Neural cell (in vitro differentiated cells): ENCODE results near the gene RAP2A. TPM values are rescaled to one million over a fixed set of nuclear protein-coding genes. Genes with fewer than 3 reads are reported as not detected.
A peak's percentile ranks its signal among the peaks of the same experiment; 100 is the strongest.

ENCODE experiments used
- H2AFZ ChIP-seq: fragments of 200-600, 300-800 bp; sonication (generic), shearing (Covaris generic); 2 replicates; pipeline ENCODE4 v1.6.0; 2014; ENCODE audit warnings: low read depth, mild to moderate bottlenecking, antibody characterized with exemption, low read length, moderate library complexity
- H3F3A ChIP-seq: fragments of 200-600 bp; shearing (Covaris generic); 2 replicates; pipeline ENCODE4 v1.6.1; 2016; ENCODE audit warnings: mild to moderate bottlenecking, moderate library complexity, mixed read lengths, antibody characterized with exemption, low read length; ENCODE audit not compliant: insufficient read depth, poor library complexity, severe bottlenecking
- H3K27ac ChIP-seq: fragments of 200-600, 300-800 bp; sonication (generic), shearing (Covaris generic); 2 replicates; pipeline ENCODE4 v1.5.1; 2014; ENCODE audit warnings: mild to moderate bottlenecking, low read length, moderate library complexity
- H3K27me3 ChIP-seq: fragments of 300-800, 200-600 bp; sonication (generic), shearing (Covaris generic); 2 replicates; pipeline ENCODE4 v1.6.0; 2014; ENCODE audit warnings: mild to moderate bottlenecking, low read depth, low read length, moderate library complexity; ENCODE audit not compliant: insufficient read depth
- H3K36me3 ChIP-seq: fragments of 300-800, 200-600 bp; sonication (generic), shearing (Covaris generic); 2 replicates; pipeline ENCODE4 v1.5.1; 2014; ENCODE audit warnings: mild to moderate bottlenecking, antibody characterized with exemption, low read length, moderate library complexity; ENCODE audit not compliant: insufficient read depth
- H3K4me2 ChIP-seq: fragments of 300-800, 200-600 bp; sonication (generic), shearing (Covaris generic); 2 replicates; pipeline ENCODE4 v1.6.0; 2014; ENCODE audit warnings: mild to moderate bottlenecking, low read length
- H3K4me3 ChIP-seq: fragments of 300-800, 200-600 bp; sonication (generic), shearing (Covaris generic); 2 replicates; pipeline ENCODE4 v1.5.1; 2014; ENCODE audit warnings: mild to moderate bottlenecking, low read length, moderate library complexity
- H3K79me2 ChIP-seq: fragments of 200-600 bp; shearing (Covaris generic); replicated peaks from 2 replicates; pipeline ENCODE4 v1.6.0; 2014; ENCODE audit warnings: mild to moderate bottlenecking, low read length, moderate library complexity; ENCODE audit not compliant: insufficient read depth
- H3K9ac ChIP-seq: fragments of 300-800, 200-600 bp; sonication (generic), shearing (Covaris generic); 2 replicates; pipeline ENCODE4 v1.6.1; 2016; ENCODE audit warnings: mild to moderate bottlenecking, low read length, mixed read lengths
- H3K9me2 ChIP-seq: fragments of 200-600 bp; shearing (Covaris generic); 2 replicates; pipeline ENCODE4 v1.6.1; 2016; ENCODE audit warnings: mild to moderate bottlenecking, low read length, mixed read lengths; ENCODE audit not compliant: insufficient read depth
- H3K9me3 ChIP-seq: fragments of 200-600, 300-800 bp; sonication (generic), shearing (Covaris generic); 2 replicates; pipeline ENCODE4 v1.6.1; 2016; ENCODE audit warnings: mild to moderate bottlenecking, mixed run types, low read length, moderate library complexity, mixed read lengths
- H4K20me1 ChIP-seq: fragments of 200-600 bp; shearing (Covaris generic); 2 replicates; pipeline ENCODE4 v1.6.1; 2016; ENCODE audit warnings: mild to moderate bottlenecking, mixed run types; ENCODE audit not compliant: insufficient read depth
- EP300 ChIP-seq: fragments of 450-650 bp; conservative IDR thresholded peaks from 2 replicates; pipeline ENCODE4 v1.6.1; 2014; ENCODE audit warnings: antibody characterized with exemption, mild to moderate bottlenecking, moderate library complexity; ENCODE audit not compliant: poor library complexity, severe bottlenecking
- EZH2 ChIP-seq: fragments of 200-600, 300-800 bp; shearing (Covaris generic), sonication (generic); IDR thresholded peaks from 2 replicates; pipeline ENCODE4 v1.6.1; 2014; ENCODE audit warnings: antibody characterized with exemption, low read length, borderline replicate concordance, mild to moderate bottlenecking; ENCODE audit not compliant: insufficient read depth, poor library complexity, severe bottlenecking
- MXI1 ChIP-seq: fragments of 450-650 bp; conservative IDR thresholded peaks from 2 replicates; pipeline ENCODE4 v1.6.1; 2014; ENCODE audit warnings: antibody characterized with exemption, mild to moderate bottlenecking; ENCODE audit not compliant: poor library complexity, severe bottlenecking
- POLR2AphosphoS5 ChIP-seq: IDR thresholded peaks from 2 replicates; pipeline ENCODE4 v1.6.1; 2012
- RAD21 ChIP-seq: fragments of 450-650 bp; conservative IDR thresholded peaks from 2 replicates; pipeline ENCODE4 v1.6.1; 2014; ENCODE audit warnings: antibody characterized with exemption, mild to moderate bottlenecking, moderate library complexity
- REST ChIP-seq: IDR thresholded peaks from 2 replicates; pipeline ENCODE4 v1.6.1; 2012; ENCODE audit warnings: borderline replicate concordance
- SMC3 ChIP-seq: fragments of 450-650 bp; conservative IDR thresholded peaks from 2 replicates; pipeline ENCODE4 v1.6.1; 2014; ENCODE audit warnings: antibody characterized with exemption, mild to moderate bottlenecking, moderate library complexity; ENCODE audit not compliant: poor library complexity
- TAF1 ChIP-seq: IDR thresholded peaks from 2 replicates; pipeline ENCODE4 v1.6.1; 2012; ENCODE audit warnings: low read depth
- polyA minus RNA-seq: library from RNA; depleted of rRNA, polyadenylated mRNA; stranded (reverse); fragments of >200 nt; gene quantifications from 2 replicates; pipeline ENCODE4 v1.2.3, GENCODE V29; 2014
- polyA plus RNA-seq: library from polyadenylated mRNA; depleted of rRNA; stranded (reverse); fragments of >200 nt; gene quantifications from 2 replicates; pipeline ENCODE4 v1.2.3, GENCODE V29; 2014
- TF ChIP-seq, protein P1 (sequence below): fragments of 450-650 bp; IDR thresholded peaks from 2 replicates; pipeline ENCODE4 v1.5.1; 2014; ENCODE audit warnings: antibody characterized with exemption, mild to moderate bottlenecking, moderate library complexity; ENCODE audit not compliant: poor library complexity, severe bottlenecking

The RAP2A gene
- 54.8 and 55.3 TPM in 2 replicates for polyA plus RNA-seq
- polyA minus RNA-seq = 95.4 and 105 TPM in 2 replicates

DNA sequence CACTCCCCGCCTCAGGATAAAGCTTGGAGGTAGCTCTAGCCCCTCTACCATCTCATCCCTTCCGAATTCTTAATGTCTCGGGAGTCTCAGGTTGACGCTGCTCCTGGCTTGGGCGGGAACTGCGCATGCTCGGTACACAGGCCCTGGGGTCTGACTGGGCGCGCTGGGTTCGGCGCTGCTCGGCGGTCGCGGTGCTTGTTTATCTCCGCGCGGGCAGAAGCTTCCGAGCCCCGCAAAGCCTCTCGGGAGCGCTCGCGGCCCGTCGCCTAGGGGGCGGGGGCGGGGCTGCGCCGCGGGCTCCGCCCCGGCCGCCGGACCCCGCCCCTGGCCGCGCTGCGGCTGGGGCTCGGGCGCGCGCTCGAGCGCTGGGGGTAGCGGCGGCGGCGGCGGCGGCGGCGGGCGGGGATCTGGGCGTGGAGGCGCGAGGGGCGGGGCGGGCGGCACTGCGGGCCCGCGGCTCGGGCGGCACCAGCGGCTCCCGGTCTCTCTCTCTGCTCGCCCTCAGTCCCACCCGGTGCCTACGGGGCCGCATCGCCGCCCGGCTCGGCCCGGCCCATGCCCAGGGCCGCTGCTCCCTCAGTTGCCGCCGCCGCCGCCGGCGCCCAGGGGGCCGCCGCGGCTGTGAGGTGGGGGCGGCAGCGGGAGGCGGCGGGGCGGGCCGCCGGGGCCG is at the start of gene RAP2A:
RAP2A (plus strand) TSS at position 443 of the 670 bp plus-strand sequence. CDS start 302 bp downstream, outside the sequence.
- Histone ChIP-seq H3K9me3 (no peaks in the 10 kb centered on the region), H3K9me2 (no peaks in the 10 kb centered on the region), H3K36me3 (no peaks in the 10 kb centered on the region), H3K27ac (peak within 1 kb of the TSS; percentile 99), H3K27me3 (no peaks in the 10 kb centered on the region), H3K9ac (peak within 1 kb of the TSS; percentile 96), H4K20me1 (no peaks in the 10 kb centered on the region), H3K79me2 (peaks cover 54% of the 10 kb centered on the region), H3K4me3 (peak within 1 kb of the TSS; percentile 81), H3K4me2 (peak within 1 kb of the TSS; percentile 64), H3F3A (no peaks in the 10 kb centered on the region), H2AFZ (peak within 1 kb of the TSS; percentile 98)
- TF ChIP-seq TAF1 = peak; percentile 88
- no peak for TF ChIP-seq REST
- TF ChIP-seq MXI1 = peak; percentile 68
- TF ChIP-seq SMC3 = peak; percentile 25
- TF ChIP-seq RAD21 = peak; percentile 39
- TF ChIP-seq, protein P1, sequence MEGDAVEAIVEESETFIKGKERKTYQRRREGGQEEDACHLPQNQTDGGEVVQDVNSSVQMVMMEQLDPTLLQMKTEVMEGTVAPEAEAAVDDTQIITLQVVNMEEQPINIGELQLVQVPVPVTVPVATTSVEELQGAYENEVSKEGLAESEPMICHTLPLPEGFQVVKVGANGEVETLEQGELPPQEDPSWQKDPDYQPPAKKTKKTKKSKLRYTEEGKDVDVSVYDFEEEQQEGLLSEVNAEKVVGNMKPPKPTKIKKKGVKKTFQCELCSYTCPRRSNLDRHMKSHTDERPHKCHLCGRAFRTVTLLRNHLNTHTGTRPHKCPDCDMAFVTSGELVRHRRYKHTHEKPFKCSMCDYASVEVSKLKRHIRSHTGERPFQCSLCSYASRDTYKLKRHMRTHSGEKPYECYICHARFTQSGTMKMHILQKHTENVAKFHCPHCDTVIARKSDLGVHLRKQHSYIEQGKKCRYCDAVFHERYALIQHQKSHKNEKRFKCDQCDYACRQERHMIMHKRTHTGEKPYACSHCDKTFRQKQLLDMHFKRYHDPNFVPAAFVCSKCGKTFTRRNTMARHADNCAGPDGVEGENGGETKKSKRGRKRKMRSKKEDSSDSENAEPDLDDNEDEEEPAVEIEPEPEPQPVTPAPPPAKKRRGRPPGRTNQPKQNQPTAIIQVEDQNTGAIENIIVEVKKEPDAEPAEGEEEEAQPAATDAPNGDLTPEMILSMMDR = no peak
- TF ChIP-seq POLR2AphosphoS5 = peak; percentile 71
- TF ChIP-seq EP300 = no peak
- no peak for TF ChIP-seq EZH2

DNA sequence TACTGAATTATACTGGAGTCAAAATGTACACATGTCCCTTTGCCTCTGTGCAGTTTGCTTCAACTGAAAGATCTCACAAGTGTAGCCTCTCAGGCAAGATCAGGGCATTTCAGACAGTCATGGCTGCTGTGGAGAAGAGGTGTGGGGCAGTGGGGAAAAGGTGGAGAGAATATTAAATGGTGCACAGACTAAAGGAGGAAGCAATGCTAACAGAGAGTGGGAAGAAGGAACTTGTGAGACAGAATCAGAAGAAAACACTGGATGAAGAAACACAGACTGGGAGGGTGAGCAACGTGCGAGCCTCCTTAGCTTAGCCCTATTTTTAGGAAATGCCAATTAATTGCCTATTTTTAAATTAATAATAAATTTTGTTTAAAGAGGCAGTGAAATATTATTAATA is 49.6 kb upstream of the RAP2A start:
- no peaks in the 10 kb centered on the region for H3K79me2 ChIP-seq
- H3F3A ChIP-seq = no peaks in the 10 kb centered on the region
- no peaks in the 10 kb centered on the region for H3K9me3 ChIP-seq
- H3K27ac ChIP-seq = no peak overlapping the region
- H3K9me2 ChIP-seq = no peaks in the 10 kb centered on the region
- H4K20me1 ChIP-seq = no peaks in the 10 kb centered on the region
- no peak overlapping the region for H2AFZ ChIP-seq
- H3K27me3 ChIP-seq = no peaks in the 10 kb centered on the region
- no peak overlapping the region for H3K9ac ChIP-seq
- H3K4me2 ChIP-seq = no peak overlapping the region
- no peak for TF ChIP-seq EP300
- no peak for TF ChIP-seq REST
- TF ChIP-seq TAF1 = no peak
- TF ChIP-seq POLR2AphosphoS5 = no peak
- TF ChIP-seq MXI1 = no peak
- TF ChIP-seq RAD21 = no peak
- TF ChIP-seq SMC3 = no peak
- TF ChIP-seq, protein P1 = no peak
- no peak for TF ChIP-seq EZH2
- no peak overlapping the region for H3K4me3 ChIP-seq
- no peaks in the 10 kb centered on the region for H3K36me3 ChIP-seq
